GM12892 (cell line): Measurements from ENCODE around the gene ARL2BP.
"Not testable (repeated sequence)": the region's sequence is repeated elsewhere in the genome, so short reads cannot be mapped to it uniquely, and the experiment has no call there.

ENCODE experiments used
- DNase-seq: peaks from one replicate; pipeline ENCODE4 v3.0.0; 2011; ENCODE audit not compliant: insufficient read length
- FAIRE-seq: peaks from 2 replicates; lab custom pipeline; 2011; peaks lifted over from hg19 to GRCh38; lab: Jason Lieb, UNC
- POLR2A ChIP-seq: IDR thresholded peaks from 2 replicates; pipeline ENCODE4 v1.6.1; 2011; ENCODE audit warnings: low read depth, low read length, control low read depth
- POLR2AphosphoS5 ChIP-seq: IDR thresholded peaks from 2 replicates; pipeline ENCODE4 v1.6.1; 2011; ENCODE audit warnings: low read depth, low read length, control low read depth
- TAF1 ChIP-seq: IDR thresholded peaks from 2 replicates; pipeline ENCODE4 v1.6.1; 2011; ENCODE audit warnings: low read depth, mild to moderate bottlenecking, control low read depth, low read length, borderline replicate concordance

ARL2BP gene

DNA sequence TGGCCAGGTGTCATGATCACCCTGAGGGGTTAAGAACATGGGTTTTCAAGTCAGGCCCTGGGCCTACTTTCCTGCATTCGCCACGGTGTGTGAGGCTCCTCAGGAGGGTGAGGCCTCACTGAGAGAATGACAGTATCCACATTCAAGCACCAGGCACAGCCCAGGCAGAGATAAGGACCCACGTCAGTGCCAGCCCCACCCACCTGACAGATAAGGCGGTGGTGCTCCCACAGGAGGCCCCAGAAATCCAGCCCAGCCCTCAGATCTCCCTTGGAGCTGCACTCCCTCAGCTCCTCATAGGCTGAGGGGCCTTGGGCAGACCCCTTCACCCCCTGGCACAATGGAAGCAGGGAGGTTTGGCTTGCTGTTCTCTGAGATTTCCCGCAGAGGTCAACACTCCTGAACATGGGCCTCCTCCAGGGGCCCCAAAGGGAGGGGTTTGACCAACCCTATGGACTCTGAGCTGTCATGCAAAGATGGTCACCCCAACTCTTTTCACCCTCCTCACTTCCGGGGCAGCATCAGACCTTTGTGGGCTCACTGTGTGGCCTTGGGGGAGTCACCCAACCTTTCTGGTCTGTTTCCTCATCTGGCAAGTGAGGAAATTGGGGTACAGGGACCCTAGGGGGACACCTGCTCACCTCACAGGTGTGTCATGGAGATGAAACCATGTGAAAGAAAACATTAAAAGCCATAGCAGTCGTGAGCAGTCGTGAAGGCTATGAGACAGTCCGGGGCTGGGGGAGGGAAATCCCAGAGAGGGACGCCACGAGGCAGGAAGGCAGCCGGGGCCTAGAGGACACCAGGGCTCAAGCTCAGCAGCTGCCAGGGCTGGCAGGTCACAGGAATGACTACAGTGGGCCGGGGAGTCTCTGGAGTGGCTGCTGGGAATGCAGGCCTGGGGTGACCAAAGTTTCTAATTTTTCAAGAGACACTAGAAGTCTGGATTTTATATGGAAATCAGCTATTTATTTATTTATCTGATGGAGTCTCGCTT is 24.0 kb downstream of the ARL2BP start:
- no peak for TF ChIP-seq TAF1

DNA sequence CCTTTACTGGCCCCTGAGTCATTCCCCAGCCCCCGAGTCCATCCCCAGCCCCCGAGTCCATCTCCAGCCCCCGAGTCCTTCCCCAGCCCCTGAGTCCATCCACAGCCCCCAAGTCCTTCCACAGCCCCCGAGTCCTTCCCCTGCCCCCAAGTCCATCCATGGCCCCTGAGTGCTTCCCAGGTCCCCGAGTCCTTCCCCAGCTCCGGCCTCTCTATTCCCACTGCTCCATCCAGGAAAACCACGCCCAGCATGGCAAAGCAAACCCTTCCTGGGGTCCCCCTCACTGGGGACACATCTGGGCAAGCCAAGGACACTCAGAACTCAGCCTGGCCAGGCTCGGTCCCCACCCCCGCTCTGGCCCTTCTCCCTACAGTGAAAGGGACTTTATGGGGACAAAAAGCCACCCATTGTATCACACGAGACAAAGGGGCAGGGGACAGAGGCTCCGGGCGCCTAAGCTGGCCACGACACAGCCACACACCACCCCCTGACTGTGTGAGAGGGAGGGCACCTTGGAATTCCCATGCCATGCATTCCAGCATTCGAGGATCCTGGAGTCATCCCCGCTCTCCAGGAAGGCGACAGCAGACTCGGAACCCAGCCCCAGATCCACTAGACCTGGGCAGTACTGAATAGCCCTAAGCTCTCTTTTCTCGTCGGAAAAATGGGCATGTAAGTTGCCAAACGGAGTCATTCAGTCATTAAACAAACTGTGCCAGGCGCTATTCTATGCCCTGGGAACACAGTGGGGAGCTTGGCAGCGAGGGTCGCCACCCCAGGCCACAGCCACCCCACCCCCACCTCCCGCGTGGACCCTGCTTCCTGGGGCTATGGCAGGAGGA is 25.4 kb downstream of the ARL2BP start:
- DNase-seq: no peak
- FAIRE-seq: no peak
- TF ChIP-seq TAF1 (no peak), POLR2AphosphoS5 (no peak), POLR2A (no peak)

More for the DNA sequence above, 24.0 kb downstream of the ARL2BP start:
- FAIRE-seq (no peak), DNase-seq (no peak)

DNA sequence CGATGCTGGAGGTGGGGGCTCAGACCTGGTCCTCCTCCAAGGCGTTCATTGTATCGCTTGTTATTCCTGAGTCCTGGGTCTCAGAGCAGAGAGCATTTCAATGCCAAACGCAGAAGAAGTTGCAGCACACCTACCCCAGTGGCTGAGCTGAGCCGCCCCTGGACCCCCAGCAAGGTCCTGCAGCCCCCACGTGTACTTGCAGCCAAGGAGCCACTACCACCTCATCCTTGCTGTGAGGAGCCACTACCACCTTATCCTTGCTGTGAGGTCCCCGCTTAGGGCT is 25.9 kb downstream of the ARL2BP start:
- FAIRE-seq (no peak), DNase-seq (no peak)
- TF ChIP-seq POLR2AphosphoS5: no peak
- no peak for TF ChIP-seq POLR2A
- no peak for TF ChIP-seq TAF1

DNA sequence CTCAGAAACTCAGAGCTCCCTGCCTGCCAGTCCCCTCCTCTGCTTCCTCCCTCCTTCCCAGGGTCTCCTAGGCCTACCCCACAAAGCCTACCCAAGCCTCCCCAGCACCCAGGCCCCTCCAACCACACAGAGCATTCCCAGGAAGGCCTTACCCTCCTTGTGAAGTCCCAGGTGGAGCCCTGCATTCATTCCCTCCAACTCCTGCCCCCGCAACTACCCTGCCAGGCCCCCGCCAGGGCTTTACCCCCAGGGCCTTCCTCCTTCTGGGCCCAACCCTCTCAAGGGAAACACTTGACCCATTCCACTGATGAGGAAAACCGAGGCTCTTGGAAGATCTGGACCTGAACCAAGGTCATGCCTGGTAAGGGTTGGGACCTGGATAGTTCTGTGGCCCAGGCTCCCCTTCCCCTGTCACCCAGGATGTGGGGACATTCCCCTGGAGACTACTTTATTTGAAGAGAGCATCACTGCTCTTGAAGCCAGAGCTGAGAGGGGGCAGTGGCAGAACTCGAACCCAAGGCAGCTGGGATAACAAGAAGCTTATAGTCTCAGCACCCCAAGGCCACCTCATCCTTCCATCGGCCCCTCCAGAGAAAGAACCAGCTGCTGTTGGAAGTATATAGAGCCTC is 26.9 kb downstream of the ARL2BP start:
- no peak for FAIRE-seq
- TF ChIP-seq POLR2A: no peak
- no peak for TF ChIP-seq POLR2AphosphoS5
- TF ChIP-seq TAF1: no peak
- no peak for DNase-seq

DNA sequence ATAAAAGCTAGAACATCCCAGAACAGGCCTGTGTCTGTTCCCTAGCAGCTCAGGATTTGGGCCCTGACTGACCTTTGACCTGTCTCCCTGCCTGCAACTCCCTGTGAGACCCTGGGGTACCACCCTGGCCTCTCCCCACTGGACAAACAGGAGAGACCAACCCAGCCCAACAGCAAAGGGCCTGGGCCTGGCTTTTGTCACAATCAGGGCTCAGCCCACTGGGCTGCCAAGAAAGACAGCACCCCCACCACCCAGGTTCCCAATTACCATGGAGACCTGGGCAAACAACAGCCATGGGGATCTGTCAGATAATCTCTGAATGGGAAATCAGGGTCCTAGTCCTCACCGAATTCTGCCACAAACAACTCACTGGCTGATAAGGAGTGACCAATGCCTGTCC is 28.3 kb downstream of the ARL2BP start:
- DNase-seq: no peak
- TF ChIP-seq POLR2A (no peak), TAF1 (no peak), POLR2AphosphoS5 (no peak)
- FAIRE-seq: no peak

DNA sequence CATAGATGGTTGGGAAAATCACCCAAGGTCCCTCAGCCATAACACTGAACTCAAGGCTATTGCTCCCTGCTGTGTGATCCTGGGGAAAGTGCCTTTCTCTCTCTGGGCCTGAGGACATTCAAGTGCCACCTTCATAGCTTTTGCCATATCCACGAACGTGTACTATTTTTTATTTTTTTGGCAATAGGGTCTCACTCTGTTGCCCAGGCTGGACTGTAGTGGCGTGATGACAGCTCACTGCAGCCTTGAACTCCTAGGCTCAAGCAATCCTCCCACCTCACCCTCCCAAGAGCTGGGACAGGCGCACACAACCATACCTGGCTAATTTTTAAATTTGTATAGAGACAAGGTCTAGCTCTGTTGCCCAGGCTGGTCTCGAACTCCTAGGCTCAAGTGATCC is 28.8 kb downstream of the ARL2BP start:
- FAIRE-seq (no peak), DNase-seq (no peak)
- TF ChIP-seq POLR2A: no peak
- TF ChIP-seq TAF1: no peak
- TF ChIP-seq POLR2AphosphoS5: no peak

DNA sequence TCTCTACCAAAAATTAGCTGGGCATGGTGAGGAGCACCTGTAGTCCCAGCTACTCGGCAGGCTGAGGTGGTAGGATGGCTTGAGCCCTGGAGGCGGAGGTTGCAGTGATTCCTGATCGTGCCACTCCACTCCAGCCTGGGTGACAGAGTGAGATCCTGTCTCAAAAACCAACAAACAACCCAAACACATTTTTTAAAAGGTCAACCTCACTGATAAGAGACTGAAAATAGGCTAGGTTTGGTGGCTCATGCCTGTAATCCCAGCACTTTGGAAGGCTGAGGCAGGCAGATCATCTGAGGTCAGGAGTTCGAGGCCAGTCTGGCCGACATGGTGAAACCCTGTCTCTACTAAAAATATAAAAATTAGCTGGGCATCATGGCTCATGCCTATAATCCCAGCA is 30.9 kb downstream of the ARL2BP start:
- DNase-seq, FAIRE-seq: not testable (repeated sequence)

DNA sequence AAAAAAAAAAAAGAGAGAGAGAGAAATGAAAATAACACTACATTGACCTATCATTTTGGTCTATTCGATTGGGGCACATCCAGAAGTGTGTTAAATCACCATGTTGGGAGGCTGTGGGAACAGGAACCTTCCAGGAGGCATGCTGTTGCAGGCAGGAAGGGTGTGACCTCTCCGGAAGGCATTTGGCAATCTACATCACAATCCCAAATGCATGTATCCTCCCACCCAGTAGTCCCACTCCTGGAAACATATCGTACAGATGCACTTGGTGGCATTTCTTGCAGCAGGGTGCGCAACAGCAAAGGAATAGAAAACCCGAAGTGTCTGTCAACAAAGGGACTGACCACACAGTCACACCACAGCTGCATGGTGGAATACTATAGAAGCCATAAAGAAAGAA is 31.5 kb downstream of the ARL2BP start:
- FAIRE-seq (no peak), DNase-seq (no peak)
- TF ChIP-seq TAF1 (no peak), POLR2A (no peak), POLR2AphosphoS5 (no peak)

DNA sequence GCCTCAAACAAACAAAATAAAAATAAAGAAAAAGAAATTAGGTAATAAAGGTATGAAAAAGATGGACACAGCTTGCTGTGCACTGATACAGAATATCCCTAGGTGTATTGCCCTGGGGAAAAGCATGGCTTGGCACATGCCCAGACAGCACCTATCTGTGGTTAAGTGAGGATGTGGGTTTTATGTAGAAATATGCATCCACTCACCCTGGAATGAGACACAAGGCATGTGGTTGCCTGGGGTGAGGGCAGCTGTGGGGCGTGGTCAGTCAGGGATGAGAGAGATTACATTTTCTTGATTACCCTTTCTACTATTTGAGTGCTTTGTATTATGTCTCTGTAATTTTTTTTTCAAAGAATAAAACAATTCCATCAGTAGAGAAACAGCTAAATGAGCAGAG is 32.5 kb downstream of the ARL2BP start:
- FAIRE-seq (no peak), DNase-seq (no peak)
- TF ChIP-seq POLR2A (no peak), TAF1 (no peak), POLR2AphosphoS5 (no peak)

DNA sequence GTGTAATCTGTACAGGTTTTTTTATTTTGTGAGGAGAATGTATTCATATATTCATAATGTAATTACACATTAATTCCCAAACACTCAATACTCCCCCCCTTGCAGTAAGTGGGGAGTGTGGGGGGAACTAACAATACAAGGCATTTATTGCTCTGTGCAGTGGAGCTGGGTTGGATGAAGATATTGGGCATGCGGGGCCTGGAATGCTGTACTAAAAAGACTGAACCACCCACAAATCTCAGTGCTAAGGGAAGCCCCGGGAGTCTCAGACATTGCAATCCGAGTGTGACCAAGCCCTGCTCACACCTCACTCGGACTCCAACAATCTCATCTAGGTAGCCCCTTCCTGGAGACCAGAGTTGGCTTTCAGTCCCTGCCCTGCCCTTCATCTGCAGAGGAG is 33.4 kb downstream of the ARL2BP start:
- no peak for FAIRE-seq
- no peak for DNase-seq
- TF ChIP-seq POLR2A (no peak), TAF1 (no peak), POLR2AphosphoS5 (no peak)

DNA sequence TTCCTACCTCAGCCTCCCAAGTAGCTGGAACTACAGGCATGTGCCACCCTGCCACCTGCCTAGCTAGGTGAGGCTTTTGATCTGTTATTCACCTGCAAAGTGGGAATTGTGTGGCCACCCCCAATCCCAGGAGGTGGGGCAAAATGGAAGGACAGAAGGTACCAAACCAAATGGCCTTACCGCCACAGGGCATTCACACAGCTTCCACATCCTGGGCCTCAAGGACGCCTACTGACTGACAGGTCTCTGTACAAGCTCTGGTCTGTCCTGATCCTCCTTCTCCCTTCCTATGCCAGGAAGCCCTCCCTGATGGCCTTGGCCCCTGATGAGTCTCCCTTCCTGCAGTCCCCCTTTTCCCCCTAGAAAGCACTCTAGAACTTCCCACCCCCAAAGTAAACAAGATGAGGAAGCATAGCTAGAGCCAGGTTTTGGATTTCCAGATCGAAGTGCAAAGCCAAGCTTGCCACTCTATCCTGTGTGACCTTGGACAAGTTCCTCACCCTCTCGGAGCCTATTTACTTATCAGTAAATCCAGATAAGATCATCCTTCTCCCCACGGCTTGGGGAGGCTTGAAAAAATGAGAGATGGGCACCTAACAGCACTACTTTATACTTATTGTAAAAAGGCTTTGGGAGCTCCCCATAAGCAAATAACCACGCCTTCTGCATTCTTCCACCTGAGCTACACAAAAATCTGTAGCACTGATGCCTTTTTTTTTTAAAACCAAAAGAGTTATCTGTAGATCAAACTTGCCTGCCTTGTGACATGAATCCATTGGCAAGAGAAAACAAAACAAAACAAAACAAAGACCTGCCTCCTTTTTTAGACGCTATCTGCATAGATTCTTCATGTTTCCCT is 35.0 kb downstream of the ARL2BP start:
- DNase-seq (no peak), FAIRE-seq (no peak)
- TF ChIP-seq POLR2A (no peak), POLR2AphosphoS5 (no peak), TAF1 (no peak)
